Skeletal muscle tissue (tissue), 4 donors: ENCODE results near the gene SFT2D3. TPM values are rescaled to one million over a fixed set of nuclear protein-coding genes. Genes with fewer than 3 reads are reported as not detected.
A peak's percentile ranks its signal among the peaks of the same experiment; 100 is the strongest.

Experiments
- H3K27ac ChIP-seq: one replicate; pipeline ENCODE4 v1.7.0; 2013; ENCODE audit warnings: mild to moderate bottlenecking, low read depth, low read length, inconsistent platforms
- H3K27me3 ChIP-seq, 3 donors: one replicate each; pipeline ENCODE4 v1.7.0; 2013; ENCODE audit warnings: low read length in 3 of 3; ENCODE audit not compliant: control insufficient read depth in 3 of 3, insufficient read depth in 3 of 3
- H3K36me3 ChIP-seq, 3 donors: one replicate each; pipeline ENCODE4 v1.7.0; 2013; ENCODE audit warnings: low read length in 3 of 3; ENCODE audit not compliant: control insufficient read depth in 3 of 3, insufficient read depth in 3 of 3
- H3K4me1 ChIP-seq, 3 donors: one replicate each; pipeline ENCODE4 v1.7.0; 2013; ENCODE audit warnings: low read length in 3 of 3, mild to moderate bottlenecking in 3 of 3; ENCODE audit not compliant: control insufficient read depth in 3 of 3, insufficient read depth in 3 of 3
- H3K4me3 ChIP-seq, 3 donors: one replicate each; pipeline ENCODE4 v1.7.0; 2013; ENCODE audit warnings: low read length in 3 of 3
- H3K9ac ChIP-seq, 3 donors: one replicate each; pipeline ENCODE4 v1.7.0; 2013; ENCODE audit warnings: low read length in 3 of 3, mild to moderate bottlenecking in 3 of 3, moderate library complexity in 2 of 3, low read depth in 1 of 3
- H3K9me3 ChIP-seq, 3 donors: one replicate each; pipeline ENCODE4 v1.7.0; 2013; ENCODE audit warnings: low read length in 3 of 3; ENCODE audit not compliant: control insufficient read depth in 3 of 3
- total RNA-seq: library from RNA; depleted of rRNA; stranded (reverse); fragments of >200 nt; gene quantifications from one replicate; pipeline ENCODE4 v1.2.3, GENCODE V29; 2014
- donor health status: Osteomylitis.

The SFT2D3 gene
- total RNA-seq, 1 donor from 2014 or later = 7.8 TPM

DNA sequence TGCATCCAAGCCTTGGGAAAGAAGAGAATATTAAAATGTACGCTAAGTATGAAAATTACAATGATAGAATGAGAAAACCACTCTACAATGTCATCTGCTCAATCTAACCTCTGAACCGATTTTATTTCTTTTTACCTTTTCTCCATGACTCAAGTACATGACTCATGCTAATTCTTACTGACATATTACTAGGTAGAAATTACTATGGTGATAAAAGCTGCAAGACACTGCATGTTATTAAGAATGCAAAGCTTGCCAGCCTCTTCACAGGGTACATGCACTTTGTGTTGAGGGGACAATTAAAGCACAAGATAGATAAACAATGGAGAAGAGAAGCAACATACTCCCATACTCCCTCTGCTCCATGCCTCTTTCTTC lies 20.7 kb downstream of the SFT2D3 start:
- H3K9me3 ChIP-seq = no peaks in the 10 kb centered on the region
- peak overlapping the region; percentile 52 for H3K27ac ChIP-seq
- H3K36me3 ChIP-seq = peaks cover 17 to 35% (median 28%) of the 10 kb centered on the region in 3 donors
- H3K27me3 ChIP-seq = no peaks in the 10 kb centered on the region
- H3K4me1 ChIP-seq = peaks cover 9 to 15% (median 10%) of the 10 kb centered on the region in 3 donors
- no peak overlapping the region for H3K4me3 ChIP-seq
- H3K9ac ChIP-seq = no peak overlapping the region

DNA sequence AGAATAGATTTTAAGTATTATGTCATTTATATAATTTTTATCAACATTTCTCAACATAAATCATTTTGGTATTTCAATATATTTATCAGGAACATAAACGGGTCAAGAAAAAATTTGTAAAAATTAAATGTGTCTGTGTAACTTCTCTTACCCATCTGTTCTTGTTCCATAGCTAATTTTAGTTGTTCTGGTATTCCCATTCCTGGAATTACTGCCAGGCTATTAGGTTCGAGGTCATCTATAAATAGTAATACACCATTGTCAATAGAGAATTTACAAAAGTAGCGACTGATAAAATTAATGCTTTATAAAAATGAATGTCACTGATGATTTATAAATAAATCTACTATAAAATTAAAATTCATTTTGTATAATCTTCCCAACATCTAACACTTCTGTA lies 21.5 kb downstream of the SFT2D3 start:
- Histone ChIP-seq H3K27ac (peak overlapping the region; percentile 52), H3K9me3 (no peaks in the 10 kb centered on the region), H3K9ac (no peak overlapping the region), H3K27me3 (no peaks in the 10 kb centered on the region), H3K4me3 (no peak overlapping the region), H3K36me3 (peaks cover 17 to 34% (median 28%) of the 10 kb centered on the region in 3 donors), H3K4me1 (peaks cover 9 to 15% (median 10%) of the 10 kb centered on the region in 3 donors)

DNA sequence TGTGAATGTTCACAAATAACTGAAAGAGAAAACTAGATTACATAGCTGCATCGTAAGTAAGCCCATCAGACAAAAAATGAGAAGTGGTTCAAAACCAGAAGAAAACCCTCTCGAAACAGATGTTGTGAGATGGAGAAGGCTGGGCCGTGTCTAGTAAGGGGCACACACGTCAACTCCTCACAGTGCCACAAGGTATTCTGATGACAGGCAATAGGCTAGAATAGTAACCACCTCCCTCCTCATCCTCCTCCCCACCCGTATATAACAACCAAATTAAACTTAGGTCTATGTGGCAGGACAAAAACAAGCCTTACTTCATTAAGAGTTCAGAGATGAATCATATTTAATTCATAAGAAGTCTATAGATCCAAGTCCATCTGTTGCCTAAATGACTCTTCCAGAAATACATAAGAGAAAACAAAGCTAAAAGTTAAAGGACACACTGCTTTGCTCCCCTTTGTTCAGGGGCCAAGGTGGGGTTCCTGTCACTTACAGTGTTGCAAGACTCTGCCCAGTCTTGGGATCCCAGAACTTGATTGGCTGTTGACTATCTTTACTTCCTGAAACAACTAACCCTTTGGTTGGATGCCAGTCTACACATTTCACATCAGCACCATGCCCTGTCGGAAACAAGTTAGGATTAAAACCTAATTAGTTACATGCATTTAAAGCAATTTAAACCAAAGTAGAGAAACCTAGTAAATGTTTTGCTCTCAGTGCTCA lies 25.0 kb downstream of the SFT2D3 start:
- H3K9ac ChIP-seq = no peak overlapping the region
- peaks cover 9 to 15% (median 10%) of the 10 kb centered on the region in 3 donors for H3K4me1 ChIP-seq
- no peak overlapping the region for H3K4me3 ChIP-seq
- no peaks in the 10 kb centered on the region for H3K27me3 ChIP-seq
- no peak overlapping the region for H3K27ac ChIP-seq
- no peaks in the 10 kb centered on the region for H3K9me3 ChIP-seq
- peaks cover 0 to 10% (median 4%) of the 10 kb centered on the region in 3 donors for H3K36me3 ChIP-seq

DNA sequence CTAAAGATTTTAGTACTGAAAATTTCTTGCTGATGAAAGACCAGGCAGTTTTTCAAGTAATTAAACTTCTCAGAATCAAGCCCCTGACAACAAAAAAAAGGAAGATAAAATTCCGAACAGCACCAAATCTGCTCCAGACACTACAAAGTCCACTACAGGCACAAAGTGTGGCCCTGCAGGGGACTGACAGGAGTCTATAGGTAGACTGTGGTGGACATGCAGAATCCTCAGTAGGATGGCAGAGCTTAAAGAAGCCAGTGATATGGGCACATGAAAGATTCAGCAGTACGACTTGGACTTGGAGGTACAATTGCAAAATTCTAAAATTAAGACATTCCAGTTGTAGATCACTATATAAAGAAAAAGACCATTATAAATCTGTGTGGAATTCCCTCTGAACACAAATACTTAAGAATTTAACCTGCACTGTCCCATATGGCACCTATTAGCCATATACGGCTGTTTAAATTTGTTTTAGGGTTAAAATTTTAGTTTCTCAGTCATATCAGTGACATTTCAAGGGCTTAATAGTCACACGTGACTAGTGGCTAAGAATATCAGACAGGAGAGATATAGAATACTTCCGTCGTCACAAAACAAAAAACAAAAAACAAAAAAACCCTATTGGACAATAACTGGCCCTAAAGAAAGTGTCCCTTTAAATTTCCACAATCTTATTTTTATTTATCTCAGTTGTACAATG lies 32.0 kb downstream of the SFT2D3 start:
- peak overlapping the region; percentile 79 for H3K27ac ChIP-seq
- no peaks in the 10 kb centered on the region for H3K9me3 ChIP-seq
- H3K27me3 ChIP-seq = no peaks in the 10 kb centered on the region
- peak overlapping the region in 2 of 3 donors; percentile 17 to 60 for H3K9ac ChIP-seq
- peaks cover 18 to 24% (median 20%) of the 10 kb centered on the region in 3 donors for H3K4me1 ChIP-seq
- H3K4me3 ChIP-seq = peak overlapping the region; percentile 37 to 59 (median 50)
- H3K36me3 ChIP-seq = peaks cover 0 to 2% (median 0%) of the 10 kb centered on the region in 3 donors

DNA sequence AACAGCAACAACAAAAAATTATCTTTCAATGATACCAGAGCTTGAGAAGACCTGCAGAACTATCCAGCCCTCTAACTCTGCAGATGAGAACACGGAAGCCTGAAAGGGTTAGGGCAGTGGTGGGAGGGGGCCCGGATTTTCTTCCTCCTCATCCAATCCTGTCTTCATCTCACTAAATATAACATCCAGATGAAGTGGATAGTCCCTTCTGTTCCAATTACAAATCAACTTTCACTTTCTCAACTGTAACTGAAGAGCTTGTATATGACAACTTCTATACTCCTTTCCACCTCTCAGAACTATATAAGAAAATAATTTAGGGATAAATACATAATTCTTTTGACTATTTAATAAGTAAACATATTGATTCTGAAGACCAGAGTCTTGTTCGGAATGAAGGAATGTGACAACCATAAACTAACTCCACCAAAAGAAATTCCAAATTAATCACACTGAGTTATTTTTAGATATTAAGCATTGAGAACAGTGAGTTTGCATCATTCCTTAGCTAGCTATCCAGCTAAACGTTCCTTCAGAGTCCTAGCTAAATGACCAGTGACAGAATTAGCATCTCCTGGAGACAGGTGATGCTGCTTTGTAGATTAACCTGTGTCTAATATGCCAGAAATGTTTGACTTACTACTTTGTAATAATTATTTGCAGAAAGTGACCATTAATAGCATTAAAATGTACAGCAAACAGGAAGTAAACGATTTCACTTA lies 32.7 kb downstream of the SFT2D3 start:
- Histone ChIP-seq H3K27me3 (no peaks in the 10 kb centered on the region), H3K9ac (peak overlapping the region; percentile 6 to 60 (median 17)), H3K36me3 (peaks cover 0 to 4% (median 0%) of the 10 kb centered on the region in 3 donors), H3K4me3 (peak overlapping the region; percentile 37 to 59 (median 50)), H3K4me1 (peaks cover 18 to 24% (median 20%) of the 10 kb centered on the region in 3 donors), H3K9me3 (no peaks in the 10 kb centered on the region), H3K27ac (peak overlapping the region; percentile 79)

DNA sequence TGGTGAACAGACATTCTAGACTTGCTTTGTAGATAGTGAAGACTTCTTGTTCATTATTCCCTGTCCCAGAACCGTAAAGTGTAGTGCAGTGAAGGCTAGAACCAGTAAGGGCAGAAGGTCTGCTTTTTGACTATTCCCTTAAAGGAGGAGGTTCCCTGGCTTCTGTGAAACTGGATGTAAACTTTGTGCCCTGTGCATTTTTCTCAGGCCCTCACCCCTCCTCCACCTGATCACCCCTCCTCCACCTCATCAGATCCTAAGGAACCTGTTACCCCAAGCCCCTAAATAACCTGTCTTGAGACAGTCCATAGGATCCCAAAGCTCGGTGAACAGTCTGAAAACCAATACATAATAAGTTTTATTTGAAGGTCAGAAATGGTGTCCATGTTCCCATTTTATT lies 33.7 kb downstream of the SFT2D3 start:
- Histone ChIP-seq H3K9ac (no peak overlapping the region), H3K4me3 (no peak overlapping the region), H3K9me3 (no peaks in the 10 kb centered on the region), H3K36me3 (peaks cover 0 to 4% (median 0%) of the 10 kb centered on the region in 3 donors), H3K27me3 (no peaks in the 10 kb centered on the region), H3K27ac (peak overlapping the region; percentile 79), H3K4me1 (peaks cover 18 to 24% (median 20%) of the 10 kb centered on the region in 3 donors)

DNA sequence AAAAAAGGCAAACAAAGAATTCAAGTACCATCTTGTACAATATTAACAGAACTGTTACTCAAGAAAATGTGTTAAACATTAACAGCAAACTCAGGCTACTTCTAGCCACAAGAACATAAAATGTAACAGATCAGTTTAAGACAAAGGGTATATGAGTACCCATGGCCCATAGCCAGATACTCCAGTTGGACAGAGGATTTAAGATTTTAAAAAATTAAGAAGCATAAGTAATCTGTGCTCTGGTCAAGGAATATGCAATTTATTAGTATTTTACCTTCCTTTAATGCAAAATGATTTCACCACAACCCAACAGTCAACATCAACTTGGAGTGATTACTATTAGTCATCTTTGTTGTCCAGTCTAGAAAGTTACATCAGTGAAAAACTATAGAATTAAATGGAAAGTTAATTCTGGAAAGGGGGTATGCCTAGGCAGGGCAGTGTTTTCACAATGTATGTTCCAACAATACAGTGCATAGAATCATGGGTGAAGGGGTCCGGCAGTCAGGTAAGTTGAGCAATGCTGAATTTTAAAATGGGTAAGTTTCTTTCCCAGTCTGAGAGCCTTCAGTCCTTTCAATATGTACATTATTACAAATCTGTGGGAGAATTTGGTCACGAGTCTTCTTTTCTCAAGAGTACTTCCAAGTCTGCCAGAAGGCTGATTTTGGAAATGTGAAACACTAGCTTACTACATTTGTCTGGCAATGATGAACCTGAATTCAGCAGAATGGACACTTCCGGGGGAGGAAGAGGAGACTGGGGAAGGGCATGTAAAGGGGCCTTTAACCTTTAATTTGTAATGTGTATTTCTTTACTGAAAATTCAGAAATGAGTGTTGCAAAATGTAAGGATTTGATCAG lies 34.5 kb downstream of the SFT2D3 start:
- peaks cover 18 to 24% (median 20%) of the 10 kb centered on the region in 3 donors for H3K4me1 ChIP-seq
- H3K27ac ChIP-seq = peak overlapping the region; percentile 79
- peak overlapping the region in 1 of 3 donors; percentile 7 for H3K4me3 ChIP-seq
- no peaks in the 10 kb centered on the region for H3K27me3 ChIP-seq
- H3K36me3 ChIP-seq = peaks cover 0 to 7% (median 2%) of the 10 kb centered on the region in 3 donors
- no peak overlapping the region for H3K9ac ChIP-seq
- no peaks in the 10 kb centered on the region for H3K9me3 ChIP-seq

DNA sequence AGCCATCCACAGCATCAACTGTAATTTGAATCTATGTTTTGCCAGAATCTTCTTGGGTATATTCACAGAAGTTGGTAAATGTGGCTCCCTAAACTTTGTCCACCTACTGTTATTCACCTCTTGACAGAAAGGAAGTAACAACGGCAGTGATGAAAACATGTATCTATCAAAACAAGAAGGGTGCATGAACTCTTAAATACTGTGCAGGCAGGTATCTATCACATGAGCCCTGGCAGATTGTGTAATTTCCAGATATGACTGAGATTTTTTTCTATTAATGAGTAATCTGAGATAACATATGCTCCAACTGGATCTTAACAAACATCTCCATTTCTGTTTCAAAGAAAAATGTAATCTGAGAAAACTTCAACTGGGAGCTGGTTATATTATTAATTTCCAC lies 36.6 kb downstream of the SFT2D3 start:
- Histone ChIP-seq H3K27ac (no peak overlapping the region), H3K4me3 (no peak overlapping the region)

DNA sequence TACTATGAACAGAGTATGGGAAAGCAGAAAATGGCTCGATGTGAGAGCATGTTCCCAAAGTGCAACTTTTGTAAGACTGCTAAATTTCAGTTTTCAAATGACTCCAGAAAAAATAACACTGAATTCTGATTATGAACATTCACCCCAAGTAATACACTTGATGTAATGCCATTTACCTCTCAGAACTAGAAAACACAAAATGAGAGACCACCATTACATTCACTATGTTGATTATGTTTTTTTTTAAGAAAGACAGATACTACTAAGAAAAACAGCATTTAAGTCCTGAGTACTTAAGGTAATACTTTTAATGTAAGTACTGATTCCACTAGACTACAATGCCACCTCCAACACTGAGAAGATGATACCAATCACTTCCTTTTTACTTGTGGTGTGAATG lies 38.5 kb downstream of the SFT2D3 start:
- no peak overlapping the region for H3K9ac ChIP-seq
- no peak overlapping the region for H3K4me3 ChIP-seq
- peaks cover 2 to 11% (median 7%) of the 10 kb centered on the region in 3 donors for H3K36me3 ChIP-seq
- no peaks in the 10 kb centered on the region for H3K9me3 ChIP-seq
- H3K27ac ChIP-seq = no peak overlapping the region
- H3K27me3 ChIP-seq = no peaks in the 10 kb centered on the region
- H3K4me1 ChIP-seq = peaks cover 11 to 13% (median 12%) of the 10 kb centered on the region in 3 donors

More for the DNA sequence above, 36.6 kb downstream of the SFT2D3 start:
- peaks cover 18 to 24% (median 19%) of the 10 kb centered on the region in 3 donors for H3K4me1 ChIP-seq
- H3K36me3 ChIP-seq = peaks cover 0 to 7% (median 2%) of the 10 kb centered on the region in 3 donors
- no peaks in the 10 kb centered on the region for H3K27me3 ChIP-seq
- H3K9me3 ChIP-seq = no peaks in the 10 kb centered on the region
- no peak overlapping the region for H3K9ac ChIP-seq
